Mesothelial cell of epicardium (in vitro differentiated cells): ENCODE results near the gene PLEKHG5. TPM values are rescaled to one million over a fixed set of nuclear protein-coding genes. Genes with fewer than 3 reads are reported as not detected.
"Not testable (repeated sequence)": the region's sequence is repeated elsewhere in the genome, so short reads cannot be mapped to it uniquely, and the experiment has no call there.

Experiments used
- DNase-seq, 2 experiments: peaks; one replicate each; pipeline ENCODE4 v3.0.0; 2021; ENCODE audit warnings: low spot score in 2 of 2; ENCODE audit not compliant: unreplicated experiment in 2 of 2
- H3K27ac Mint-ChIP-seq: 2 replicates; pipeline ENCODE4 v1.8.0; 2021; ENCODE audit warnings: mixed read lengths
- H3K27me3 Mint-ChIP-seq: 2 replicates; pipeline ENCODE4 v1.8.0; 2021; ENCODE audit warnings: low read depth, mixed read lengths
- H3K36me3 Mint-ChIP-seq: 2 replicates; pipeline ENCODE4 v1.8.0; 2021; ENCODE audit warnings: mixed read lengths
- H3K4me1 Mint-ChIP-seq: 2 replicates; pipeline ENCODE4 v1.8.0; 2021; ENCODE audit warnings: mixed read lengths
- H3K4me3 Mint-ChIP-seq: 2 replicates; pipeline ENCODE4 v1.8.0; 2021; ENCODE audit warnings: mild to moderate bottlenecking, moderate library complexity, mixed read lengths
- H3K9me3 Mint-ChIP-seq: 2 replicates; pipeline ENCODE4 v1.8.0; 2021; ENCODE audit warnings: mixed read lengths
- CTCF ChIP-seq: fragments of 200-600 bp; sonication (generic); IDR thresholded peaks from one replicate; pipeline ENCODE4 v1.5.0; 2021; ENCODE audit warnings: antibody characterized with exemption; ENCODE audit not compliant: unreplicated experiment
- total RNA-seq: library from RNA; stranded (reverse); gene quantifications from 3 replicates; pipeline ENCODE4 v1.2.1, GENCODE V29; 2021

Gene PLEKHG5
- total RNA-seq, 1 donor from 2014 or later: 51.2 TPM

GRCh38 chr1:6454856-6455751 is 36.4 kb downstream of the PLEKHG5 start:
- Mint-ChIP-seq H3K27ac (no peak overlapping the region), H3K4me1 (peaks cover 11% of the 10 kb centered on the region), H3K9me3 (no peaks in the 10 kb centered on the region), H3K27me3 (peaks cover 13% of the 10 kb centered on the region), H3K36me3 (no peaks in the 10 kb centered on the region), H3K4me3 (no peak overlapping the region)
- no peak for TF ChIP-seq CTCF
- no peak for DNase-seq

GRCh38 chr1:6453895-6454855 is 37.3 kb downstream of the PLEKHG5 start:
- H3K27me3 Mint-ChIP-seq: peaks cover 22% of the 10 kb centered on the region
- DNase-seq, H3K9me3 Mint-ChIP-seq, H3K4me3 Mint-ChIP-seq, H3K36me3 Mint-ChIP-seq, H3K27ac Mint-ChIP-seq: not testable (repeated sequence)
- peaks cover 12% of the 10 kb centered on the region for H3K4me1 Mint-ChIP-seq

GRCh38 chr1:6450943-6451373 is 40.5 kb downstream of the PLEKHG5 start:
- H3K4me1 Mint-ChIP-seq: peaks cover 12% of the 10 kb centered on the region
- no peak overlapping the region for H3K4me3 Mint-ChIP-seq
- H3K9me3 Mint-ChIP-seq: no peaks in the 10 kb centered on the region
- no peak for TF ChIP-seq CTCF
- no peak overlapping the region for H3K27ac Mint-ChIP-seq
- H3K27me3 Mint-ChIP-seq: peaks cover 47% of the 10 kb centered on the region
- DNase-seq: no peak
- H3K36me3 Mint-ChIP-seq: no peaks in the 10 kb centered on the region

GRCh38 chr1:6450486-6450885 is 41.0 kb downstream of the PLEKHG5 start:
- Mint-ChIP-seq H3K4me1 (peaks cover 12% of the 10 kb centered on the region), H3K27me3 (peaks cover 50% of the 10 kb centered on the region)
- not testable (repeated sequence) for H3K36me3 Mint-ChIP-seq, H3K9me3 Mint-ChIP-seq, DNase-seq, H3K27ac Mint-ChIP-seq, H3K4me3 Mint-ChIP-seq

GRCh38 chr1:6450005-6450450 is 41.4 kb downstream of the PLEKHG5 start:
- no peak for DNase-seq
- Mint-ChIP-seq H3K27me3 (peaks cover 52% of the 10 kb centered on the region), H3K36me3 (no peaks in the 10 kb centered on the region), H3K9me3 (no peaks in the 10 kb centered on the region), H3K4me3 (no peak overlapping the region), H3K27ac (no peak overlapping the region), H3K4me1 (peaks cover 12% of the 10 kb centered on the region)
- no peak for TF ChIP-seq CTCF

GRCh38 chr1:6448749-6449631 is 42.5 kb downstream of the PLEKHG5 start:
- TF ChIP-seq CTCF: no peak
- DNase-seq: peak in 1 of 2 experiments; percentile 64
- H3K4me1 Mint-ChIP-seq: peaks cover 12% of the 10 kb centered on the region
- H3K36me3 Mint-ChIP-seq: no peaks in the 10 kb centered on the region
- H3K27ac Mint-ChIP-seq: no peak overlapping the region
- peaks cover 58% of the 10 kb centered on the region for H3K27me3 Mint-ChIP-seq
- peak overlapping the region; percentile 30 for H3K4me3 Mint-ChIP-seq
- no peaks in the 10 kb centered on the region for H3K9me3 Mint-ChIP-seq
